GM23338 (cell line): ENCODE data around the gene P3H4. TPM values are rescaled to one million over a fixed set of nuclear protein-coding genes. Genes with fewer than 3 reads are reported as not detected.
A peak's percentile ranks its signal among the peaks of the same experiment; 100 is the strongest.
"Not testable (repeated sequence)": the region's sequence is repeated elsewhere in the genome, so short reads cannot be mapped to it uniquely, and the experiment has no call there.

Experiments
- ATAC-seq: fragments of 200-7000 bp; cut with Tn5 transposase; 3 replicates; pipeline ENCODE4 v1.9.1; 2020
- DNase-seq: peaks from one replicate; pipeline ENCODE4 v3.0.0-alpha.2; 2015; ENCODE audit warnings: low spot score
- H2AFZ ChIP-seq: fragments of 200-600 bp; sonication (generic); 2 replicates; pipeline ENCODE4 v1.8.0; 2016; ENCODE audit warnings: antibody characterized with exemption, mild to moderate bottlenecking, moderate library complexity
- H3F3A ChIP-seq: fragments of 200-600 bp; sonication (generic); replicated peaks from 2 replicates; pipeline ENCODE4 v1.8.0; 2017; ENCODE audit warnings: antibody characterized with exemption, mixed run types, low read depth
- H3K27ac ChIP-seq: fragments of 200-600 bp; sonication (generic); 2 replicates; pipeline ENCODE4 v1.6.1; 2016; ENCODE audit warnings: low read depth
- H3K27me3 ChIP-seq: fragments of 200-600 bp; sonication (generic); 2 replicates; pipeline ENCODE4 v1.8.0; 2016; ENCODE audit warnings: mild to moderate bottlenecking, mixed run types, moderate library complexity; ENCODE audit not compliant: insufficient read depth
- H3K36me3 ChIP-seq: fragments of 200-600 bp; sonication (generic); 2 replicates; pipeline ENCODE4 v1.8.0; 2016; ENCODE audit warnings: mild to moderate bottlenecking; ENCODE audit not compliant: insufficient read depth
- H3K4me1 ChIP-seq: fragments of 200-600 bp; sonication (generic); 2 replicates; pipeline ENCODE4 v1.8.0; 2016; ENCODE audit warnings: mild to moderate bottlenecking, moderate library complexity; ENCODE audit not compliant: insufficient read depth
- H3K4me2 ChIP-seq: fragments of 200-600 bp; sonication (generic); 2 replicates; pipeline ENCODE4 v1.7.1; 2017; ENCODE audit warnings: mixed run types
- H3K4me3 ChIP-seq: fragments of 200-600 bp; sonication (generic); 2 replicates; pipeline ENCODE4 v1.6.1; 2016; ENCODE audit warnings: mixed run types
- H3K79me2 ChIP-seq: fragments of 200-600 bp; sonication (generic); replicated peaks from 2 replicates; pipeline ENCODE4 v1.8.0; 2017; ENCODE audit warnings: mild to moderate bottlenecking; ENCODE audit not compliant: insufficient read depth
- H3K9me2 ChIP-seq: fragments of 200-600 bp; sonication (generic); 2 replicates; pipeline ENCODE4 v1.8.0; 2017; ENCODE audit not compliant: insufficient read depth
- H4K20me1 ChIP-seq: fragments of 200-600 bp; sonication (generic); replicated peaks from 2 replicates; pipeline ENCODE4 v1.8.0; 2017; ENCODE audit warnings: mild to moderate bottlenecking; ENCODE audit not compliant: insufficient read depth
- H3K27ac Mint-ChIP-seq: 2 replicates; pipeline ENCODE4 v1.8.0; 2020; ENCODE audit warnings: inconsistent platforms, mild to moderate bottlenecking, moderate library complexity, mixed read lengths
- H3K27me3 Mint-ChIP-seq: 3 replicates; pipeline ENCODE4 v1.8.0; 2022; ENCODE audit warnings: low read depth, mild to moderate bottlenecking, moderate library complexity, mixed read lengths, inconsistent platforms; ENCODE audit not compliant: insufficient read depth, poor library complexity
- H3K36me3 Mint-ChIP-seq: 3 replicates; pipeline ENCODE4 v1.8.0; 2021; ENCODE audit warnings: low read depth, mild to moderate bottlenecking, inconsistent platforms, moderate library complexity, mixed read lengths
- H3K4me1 Mint-ChIP-seq: 3 replicates; pipeline ENCODE4 v1.8.0; 2020; ENCODE audit warnings: mild to moderate bottlenecking, inconsistent platforms, mixed read lengths
- H3K4me3 Mint-ChIP-seq: 3 replicates; pipeline ENCODE4 v1.8.0; 2021; ENCODE audit warnings: moderate library complexity, mild to moderate bottlenecking, inconsistent platforms, mixed read lengths
- H3K9me3 Mint-ChIP-seq: 3 replicates; pipeline ENCODE4 v1.8.0; 2020; ENCODE audit warnings: moderate library complexity, mild to moderate bottlenecking, inconsistent platforms, mixed read lengths
- CREB1 ChIP-seq: fragments of 250-450 bp; sonication (Bioruptor Pico); IDR thresholded peaks from 2 replicates; pipeline ENCODE4 v1.5.0; 2020; ENCODE audit warnings: low read depth, mild to moderate bottlenecking, moderate library complexity
- NANOG ChIP-seq: IDR thresholded peaks from 2 replicates; pipeline ENCODE4 v1.6.1; 2016; ENCODE audit warnings: antibody characterized with exemption, borderline replicate concordance
- POLR2AphosphoS5 ChIP-seq: IDR thresholded peaks from 2 replicates; pipeline ENCODE4 v1.6.1; 2016; ENCODE audit warnings: antibody characterized with exemption, low read depth
- STAT1 ChIP-seq: IDR thresholded peaks from one replicate; pipeline ENCODE4 v1.6.1; 2016; ENCODE audit warnings: antibody characterized with exemption; ENCODE audit not compliant: unreplicated experiment
- ZNF331 ChIP-seq: fragments of 250-450 bp; sonication (Bioruptor Pico); IDR thresholded peaks from 2 replicates; pipeline ENCODE4 v1.5.0; 2020; ENCODE audit warnings: low read depth, mild to moderate bottlenecking, moderate library complexity
- polyA plus RNA-seq: library from polyadenylated mRNA; unstranded; fragments of >200 nt; fragmentation: Nextera tagmentation; extraction: Ambion mirVana; gene quantifications from 2 replicates; pipeline ENCODE4 v1.2.1, GENCODE V29; 2016
- total RNA-seq: library from RNA; depleted of rRNA; stranded (reverse); fragments of >200 nt; shearing (Covaris generic); gene quantifications from 2 replicates; pipeline ENCODE4 v1.2.3, GENCODE V29; 2014

The P3H4 gene
- total and polyA plus RNA-seq, 2 experiments from 2014 or later, result 16.0 to 33.3 TPM

DNA sequence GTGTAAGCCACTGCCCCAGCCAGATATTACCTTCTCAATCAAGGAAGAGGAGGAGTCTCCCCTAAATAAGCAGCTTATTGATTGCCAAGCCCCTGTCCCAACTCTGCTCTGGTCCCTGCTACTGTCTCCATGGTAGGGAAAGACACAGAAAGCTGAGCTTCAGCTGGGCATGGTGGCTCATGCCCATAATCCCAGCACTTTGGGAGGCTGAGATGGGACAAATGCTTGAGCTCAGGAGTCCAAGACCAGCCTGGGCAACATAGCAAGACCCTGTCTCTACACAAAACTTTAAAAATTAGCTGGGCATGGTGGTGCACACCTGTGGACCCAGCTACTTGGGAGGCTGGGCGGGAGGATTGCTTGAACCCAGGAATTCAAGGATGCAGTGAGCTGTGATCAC lies 31.8 kb downstream of the P3H4 start:
- Histone ChIP-seq H3K4me2 (no peak overlapping the region), H3F3A (peaks cover 21% of the 10 kb centered on the region; the same call in 1 of the 2 replicates), H3K79me2 (peaks cover 86% of the 10 kb centered on the region), H3K4me3 (no peak overlapping the region), H3K9me2 (no peaks in the 10 kb centered on the region), H2AFZ (no peak overlapping the region), H3K27ac (no peak overlapping the region), H3K4me1 (peaks cover 48% of the 10 kb centered on the region), H3K36me3 (no peaks in the 10 kb centered on the region), H4K20me1 (peaks cover 4% of the 10 kb centered on the region), H3K27me3 (no peaks in the 10 kb centered on the region)
- DNase-seq (no peak), ATAC-seq (no peak)
- Mint-ChIP-seq H3K27me3 (peaks cover 23% of the 10 kb centered on the region), H3K4me3 (no peak overlapping the region), H3K36me3 (peaks cover 15% of the 10 kb centered on the region), H3K4me1 (peaks cover 47% of the 10 kb centered on the region), H3K27ac (no peak overlapping the region), H3K9me3 (no peaks in the 10 kb centered on the region)
- no peak for TF ChIP-seq CREB1 (CRISPR knock-in tag)

DNA sequence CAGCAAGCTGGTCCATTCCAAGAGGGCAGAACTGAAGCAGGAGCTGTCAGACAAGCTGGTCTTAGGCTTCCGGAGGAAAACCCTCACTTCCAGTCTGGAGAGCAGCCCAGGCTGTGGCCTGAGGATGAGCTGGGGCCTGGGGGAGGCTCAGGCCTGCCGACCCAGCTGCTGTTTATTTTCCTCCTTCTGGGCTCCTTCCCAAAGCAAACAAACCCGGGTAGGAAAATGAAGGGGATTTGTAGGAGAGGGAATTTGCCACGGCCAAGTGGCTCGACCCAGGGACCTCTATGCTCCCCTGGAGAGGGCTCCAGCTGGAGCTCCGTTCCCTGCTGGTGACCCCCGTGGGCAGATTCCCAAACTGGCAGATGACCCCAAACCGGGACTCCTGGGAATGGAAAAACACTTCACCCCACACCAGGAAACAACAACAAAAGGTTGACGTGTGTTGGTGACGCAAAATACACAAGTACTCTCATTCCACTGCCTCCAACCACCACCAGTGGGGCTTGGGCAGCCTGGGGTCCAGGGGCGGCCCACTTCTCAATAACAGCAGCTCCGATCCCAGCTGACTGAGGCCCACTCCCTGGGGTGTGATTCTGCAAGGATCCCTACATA lies 34.1 kb downstream of the P3H4 start:
- H3K79me2 ChIP-seq, result peaks cover 81% of the 10 kb centered on the region
- no peaks in the 10 kb centered on the region for H3K27me3 ChIP-seq
- H2AFZ ChIP-seq, result no peak overlapping the region
- no peaks in the 10 kb centered on the region for H3K9me2 ChIP-seq
- TF ChIP-seq ZNF331 (CRISPR knock-in tag) (no peak), POLR2AphosphoS5 (no peak)
- no peak overlapping the region for H3K4me3 ChIP-seq
- Mint-ChIP-seq H3K9me3 (no peaks in the 10 kb centered on the region), H3K4me1 (peaks cover 57% of the 10 kb centered on the region), H3K36me3 (peaks cover 16% of the 10 kb centered on the region), H3K27me3 (peaks cover 16% of the 10 kb centered on the region), H3K27ac (no peak overlapping the region), H3K4me3 (no peak overlapping the region)
- no peaks in the 10 kb centered on the region for H3K36me3 ChIP-seq
- H4K20me1 ChIP-seq, result peaks cover 4% of the 10 kb centered on the region
- H3K27ac ChIP-seq, result peak overlapping the region; percentile 81
- no peak for DNase-seq
- H3K4me2 ChIP-seq, result peak overlapping the region; percentile 26; the same call in 1 of the 2 replicates
- no peak for ATAC-seq
- peaks cover 19% of the 10 kb centered on the region; the same call in 1 of the 2 replicates for H3F3A ChIP-seq
- peaks cover 57% of the 10 kb centered on the region for H3K4me1 ChIP-seq

DNA sequence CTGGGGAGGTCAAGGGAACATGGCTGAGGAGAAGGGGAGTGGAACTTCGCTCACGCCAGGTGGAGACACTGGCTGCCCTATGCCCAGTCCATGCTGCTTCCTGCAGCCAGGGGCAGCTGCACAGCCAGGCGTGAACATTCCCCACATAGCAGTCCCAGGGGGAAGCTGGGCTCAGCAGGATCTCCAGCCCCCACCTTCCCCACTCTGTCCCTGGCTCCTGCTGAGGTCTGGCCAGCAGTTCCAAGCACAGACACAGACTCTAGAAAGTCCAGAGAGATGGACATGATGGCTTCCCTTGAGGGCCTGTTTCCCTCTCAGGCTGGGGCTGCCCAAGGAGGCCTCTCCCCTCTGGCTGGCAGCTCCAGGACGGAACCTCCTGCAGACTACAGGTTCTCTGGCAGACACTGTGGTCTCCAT lies 34.6 kb downstream of the P3H4 start:
- peak; percentile 54 for DNase-seq
- Histone ChIP-seq H4K20me1 (peaks cover 4% of the 10 kb centered on the region), H2AFZ (no peak overlapping the region)

DNA sequence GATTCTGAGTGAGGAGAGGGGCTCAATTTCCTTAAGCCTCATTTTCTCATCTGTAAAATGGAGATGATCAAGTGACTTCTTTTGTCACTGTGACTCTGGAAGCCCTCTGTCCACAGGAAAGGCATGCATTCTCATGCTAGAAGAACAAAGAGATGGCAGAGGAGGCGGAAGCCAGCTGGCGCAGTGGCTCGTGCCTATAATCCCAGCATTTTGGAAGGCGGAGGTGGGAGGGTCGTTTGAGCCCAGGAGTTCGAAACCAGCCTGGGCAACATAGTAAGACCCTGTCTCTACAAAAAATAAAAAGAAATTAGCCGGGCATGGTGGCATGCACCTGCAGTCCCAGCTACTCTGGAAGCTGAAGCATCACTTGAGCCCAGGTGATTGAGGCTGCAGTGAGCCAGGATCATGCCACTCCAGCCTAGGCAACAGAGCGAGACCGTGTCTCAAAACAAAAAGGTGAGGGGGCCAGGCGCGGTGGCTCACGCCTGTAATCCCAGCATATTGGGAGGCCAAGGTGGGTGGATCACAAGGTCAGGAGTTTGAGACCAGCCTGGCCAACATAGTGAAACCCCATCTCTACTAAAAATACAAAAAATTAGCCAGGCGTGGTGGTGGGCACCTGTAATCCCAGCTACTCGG lies 35.4 kb downstream of the P3H4 start:
- peaks cover 56% of the 10 kb centered on the region for H3K4me1 ChIP-seq
- H3F3A ChIP-seq, result peaks cover 15% of the 10 kb centered on the region; the same call in 1 of the 2 replicates
- peaks cover 72% of the 10 kb centered on the region for H3K79me2 ChIP-seq
- H3K4me3 ChIP-seq, result peak overlapping the region; percentile 27; the same call in 1 of the 2 replicates
- peak overlapping the region; percentile 88; the same call in 1 of the 2 replicates for H3K27ac ChIP-seq
- H3K27ac Mint-ChIP-seq, result peak overlapping the region; percentile 85
- not testable (repeated sequence) for H3K9me3 Mint-ChIP-seq, H2AFZ ChIP-seq, H3K27me3 Mint-ChIP-seq, H3K9me2 ChIP-seq, H3K27me3 ChIP-seq, H4K20me1 ChIP-seq, H3K36me3 ChIP-seq, DNase-seq, ATAC-seq, H3K4me3 Mint-ChIP-seq
- peaks cover 15% of the 10 kb centered on the region for H3K36me3 Mint-ChIP-seq
- H3K4me2 ChIP-seq, result peak overlapping the region; percentile 69
- H3K4me1 Mint-ChIP-seq, result peaks cover 54% of the 10 kb centered on the region

More for the DNA sequence above, 34.6 kb downstream of the P3H4 start:
- Mint-ChIP-seq H3K9me3 (no peaks in the 10 kb centered on the region), H3K4me1 (peaks cover 57% of the 10 kb centered on the region), H3K27me3 (peaks cover 11% of the 10 kb centered on the region), H3K4me3 (no peak overlapping the region), H3K36me3 (peaks cover 16% of the 10 kb centered on the region), H3K27ac (no peak overlapping the region)
- peaks cover 80% of the 10 kb centered on the region for H3K79me2 ChIP-seq
- peaks cover 15% of the 10 kb centered on the region; the same call in 1 of the 2 replicates for H3F3A ChIP-seq
- H3K4me2 ChIP-seq, result peak overlapping the region; percentile 26; the same call in 1 of the 2 replicates
- H3K9me2 ChIP-seq, result no peaks in the 10 kb centered on the region
- H3K4me3 ChIP-seq, result no peak overlapping the region
- TF ChIP-seq STAT1 (no peak), NANOG (no peak)
- peak; percentile 7 for ATAC-seq
- H3K27me3 ChIP-seq, result no peaks in the 10 kb centered on the region
- peaks cover 57% of the 10 kb centered on the region for H3K4me1 ChIP-seq
- no peaks in the 10 kb centered on the region for H3K36me3 ChIP-seq
- peak overlapping the region; percentile 81 for H3K27ac ChIP-seq
